Thyroid gland (tissue), 4 donors: ENCODE measurements around the gene ESRRB. TPM values are rescaled to one million over a fixed set of nuclear protein-coding genes. Genes with fewer than 3 reads are reported as not detected.
A peak's percentile ranks its signal among the peaks of the same experiment; 100 is the strongest.

Source experiments
- DNase-seq, 2 donors: peaks; one replicate each; pipeline ENCODE4 v3.0.0-alpha.2; 2019
- H3K27ac ChIP-seq, 3 donors: fragments of 200-600 bp; sonication (generic); 1 replicate in 2 of 3; 2 replicates in 1 of 3; pipeline ENCODE4 v1.5.1; 2016 to 2019; ENCODE audit warnings: mild to moderate bottlenecking in 1 of 3, moderate library complexity in 1 of 3
- H3K27me3 ChIP-seq: fragments of 200-600 bp; sonication (generic); one replicate; pipeline ENCODE4 v1.5.1; 2019
- H3K36me3 ChIP-seq, 2 donors: fragments of 200-600 bp; sonication (generic); one replicate each; pipeline ENCODE4 v1.5.1; 2016 to 2019
- H3K4me1 ChIP-seq, 2 donors: fragments of 200-600 bp; sonication (generic); one replicate each; pipeline ENCODE4 v1.5.1; 2017 to 2019
- H3K4me3 ChIP-seq, 3 donors: fragments of 200-600 bp; sonication (generic); replicated peaks in 1 of 3; 1 replicate in 2 of 3; 2 replicates in 1 of 3; pipeline ENCODE4 v1.5.1; 2016; ENCODE audit warnings: mild to moderate bottlenecking in 1 of 3
- H3K9me3 ChIP-seq: fragments of 200-600 bp; sonication (generic); one replicate; pipeline ENCODE4 v1.5.1; 2017
- CTCF ChIP-seq, 6 experiments: fragments of 200-600 bp in 3 of 6; fragments of 450-650 bp in 3 of 6; sonication (generic) in 3 of 6; IDR thresholded peaks; one replicate each; pipeline ENCODE4 v1.5.1; 2016 to 2019; ENCODE audit warnings: antibody characterized with exemption in 6 of 6, mild to moderate bottlenecking in 2 of 6, inconsistent platforms in 1 of 6, moderate library complexity in 1 of 6
- POLR2A ChIP-seq, 2 donors: fragments of 450-650 bp; IDR thresholded peaks; one replicate each; pipeline ENCODE4 v1.6.1; 2017; ENCODE audit warnings: antibody characterized with exemption in 2 of 2, mild to moderate bottlenecking in 2 of 2, moderate library complexity in 1 of 2
- WGBS, 2 donors: methylation state at CpG; one replicate each; pipeline ENCODE4 v1.1.5; 2017; 5-methylcytosine and 5-hydroxymethylcytosine counted together
- intact Hi-C: fragments of 100-400 bp; cut with DNase I; formaldehyde crosslinking; loops from one replicate; pipeline ENCODE4 v1.15.1; 2023
- total RNA-seq, 4 donors: library from RNA; depleted of rRNA; stranded (reverse); fragments of >200 nt; gene quantifications; one replicate each; pipeline ENCODE4 v1.2.3, GENCODE V29; 2016

The ESRRB gene
- total RNA-seq, 4 donors from 2014 or later = not detected

- H3K27ac ChIP-seq = no peak overlapping the region
- no peak overlapping the region for H3K4me3 ChIP-seq
- intact Hi-C loops = loop anchor here (10.0 kb wide), 1 partner anchor 308 kb away; no protein-coding TSS in a partner anchor
- TF ChIP-seq POLR2A (IDR thresholded peaks at IDR 0.05) (no peak), CTCF (IDR thresholded peaks at IDR 0.05) (peak; percentile 59 to 87 (median 67))
- H3K4me1 ChIP-seq = peaks cover 6 to 9% of the 10 kb centered on the region in 2 donors
- no peaks in the 10 kb centered on the region for H3K27me3 ChIP-seq
- 5 to 10% methylated on average over 25 to 35 of the region's 40 CpGs for WGBS, 2 donors
- no peaks in the 10 kb centered on the region for H3K36me3 ChIP-seq
- peak; percentile 42 to 50 for DNase-seq
- H3K9me3 ChIP-seq = no peaks in the 10 kb centered on the region
These were observed 23.2 kb upstream of the ESRRB start for GRCh38 chr14:76352639-76353281.

GRCh38 chr14:76354310-76354709 lies 21.6 kb upstream of the ESRRB start:
- Histone ChIP-seq H3K27ac (no peak overlapping the region), H3K36me3 (no peaks in the 10 kb centered on the region), H3K9me3 (no peaks in the 10 kb centered on the region), H3K4me3 (no peak overlapping the region), H3K4me1 (peaks cover 6 to 9% of the 10 kb centered on the region in 2 donors), H3K27me3 (no peaks in the 10 kb centered on the region)
- intact Hi-C loops = loop anchor here (10.0 kb wide), 1 partner anchor 310 kb away; no protein-coding TSS in a partner anchor
- no peak for DNase-seq
- WGBS, 2 donors = 93 to 94% methylated on average over 4 of the region's 4 CpGs
- TF ChIP-seq POLR2A (IDR thresholded peaks at IDR 0.05) = no peak
- TF ChIP-seq CTCF (IDR thresholded peaks at IDR 0.05) = no peak

GRCh38 chr14:76355771-76356170 lies 20.2 kb upstream of the ESRRB start:
- no peaks in the 10 kb centered on the region for H3K27me3 ChIP-seq
- intact Hi-C loops = loop anchor here (10.0 kb wide), 1 partner anchor 311 kb away; no protein-coding TSS in a partner anchor

GRCh38 chr14:76371066-76371465 lies 4.9 kb upstream of the ESRRB start:
- DNase-seq = no peak
- Histone ChIP-seq H3K27ac (no peak overlapping the region), H3K4me1 (peaks cover 0 to 2% of the 10 kb centered on the region in 2 donors), H3K9me3 (no peaks in the 10 kb centered on the region), H3K27me3 (no peaks in the 10 kb centered on the region), H3K4me3 (no peak overlapping the region), H3K36me3 (no peaks in the 10 kb centered on the region)
- WGBS, 2 donors = 66 to 87% methylated on average over 4 to 7 of the region's 7 CpGs
- intact Hi-C loops = no loop called here
- TF ChIP-seq CTCF (IDR thresholded peaks at IDR 0.05) = no peak

More at GRCh38 chr14:76355771-76356170, 20.2 kb upstream of the ESRRB start:
- WGBS, 2 donors = 88 to 96% methylated on average over 3 of the region's 3 CpGs
- no peaks in the 10 kb centered on the region for H3K9me3 ChIP-seq
- no peak for DNase-seq
- H3K36me3 ChIP-seq = no peaks in the 10 kb centered on the region
- H3K4me1 ChIP-seq = peaks cover 6 to 9% of the 10 kb centered on the region in 2 donors
- no peak for TF ChIP-seq CTCF (IDR thresholded peaks at IDR 0.05)
- no peak for TF ChIP-seq POLR2A (IDR thresholded peaks at IDR 0.05)
- no peak overlapping the region for H3K4me3 ChIP-seq
- H3K27ac ChIP-seq = no peak overlapping the region

GRCh38 chr14:76373456-76373855 lies 2.5 kb upstream of the ESRRB start:
- H3K9me3 ChIP-seq = no peaks in the 10 kb centered on the region
- DNase-seq = no peak
- TF ChIP-seq POLR2A (IDR thresholded peaks at IDR 0.05) (no peak), CTCF (IDR thresholded peaks at IDR 0.05) (no peak)
- no peak overlapping the region for H3K27ac ChIP-seq
- intact Hi-C loops = no loop called here
- no peaks in the 10 kb centered on the region for H3K36me3 ChIP-seq
- 41 to 84% methylated on average over 2 to 3 of the region's 3 CpGs for WGBS, 2 donors
- H3K4me1 ChIP-seq = peaks cover 6 to 17% of the 10 kb centered on the region in 2 donors
- no peak overlapping the region for H3K4me3 ChIP-seq
- H3K27me3 ChIP-seq = peaks cover 12% of the 10 kb centered on the region
